Measurements from ENCODE around the gene PCGF1. TPM values are rescaled to one million over a fixed set of nuclear protein-coding genes. Genes with fewer than 3 reads are reported as not detected.

PCGF1 gene
- total and polyA plus RNA-seq, 9 of the 15 experiments (the other 6 are each of a cell fraction or from before 2014, with no cell fraction given), result 20.3 to 45.7 (median 29.3) TPM

DNA sequence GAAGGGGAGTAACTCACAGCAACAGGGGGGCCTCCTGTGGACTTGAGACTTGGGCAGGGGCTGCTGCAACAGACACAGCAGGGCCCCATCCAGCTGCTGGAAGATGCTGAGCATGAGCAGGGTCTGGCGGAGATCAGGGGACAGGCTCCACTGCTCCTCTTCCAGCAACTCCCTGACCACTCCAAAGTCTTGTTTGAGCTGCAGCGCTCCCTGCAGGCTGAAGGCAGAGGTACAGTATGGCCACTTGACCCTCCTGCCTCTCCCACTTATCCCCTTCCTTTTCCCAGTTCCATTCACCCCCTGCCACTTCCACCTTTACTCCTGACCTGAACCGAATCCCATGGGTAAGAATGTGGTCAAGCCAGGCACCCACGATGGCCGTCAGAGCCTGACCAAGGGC is 32.6 kb downstream of the PCGF1 start (continued):
- TF ChIP-seq, protein P1, sequence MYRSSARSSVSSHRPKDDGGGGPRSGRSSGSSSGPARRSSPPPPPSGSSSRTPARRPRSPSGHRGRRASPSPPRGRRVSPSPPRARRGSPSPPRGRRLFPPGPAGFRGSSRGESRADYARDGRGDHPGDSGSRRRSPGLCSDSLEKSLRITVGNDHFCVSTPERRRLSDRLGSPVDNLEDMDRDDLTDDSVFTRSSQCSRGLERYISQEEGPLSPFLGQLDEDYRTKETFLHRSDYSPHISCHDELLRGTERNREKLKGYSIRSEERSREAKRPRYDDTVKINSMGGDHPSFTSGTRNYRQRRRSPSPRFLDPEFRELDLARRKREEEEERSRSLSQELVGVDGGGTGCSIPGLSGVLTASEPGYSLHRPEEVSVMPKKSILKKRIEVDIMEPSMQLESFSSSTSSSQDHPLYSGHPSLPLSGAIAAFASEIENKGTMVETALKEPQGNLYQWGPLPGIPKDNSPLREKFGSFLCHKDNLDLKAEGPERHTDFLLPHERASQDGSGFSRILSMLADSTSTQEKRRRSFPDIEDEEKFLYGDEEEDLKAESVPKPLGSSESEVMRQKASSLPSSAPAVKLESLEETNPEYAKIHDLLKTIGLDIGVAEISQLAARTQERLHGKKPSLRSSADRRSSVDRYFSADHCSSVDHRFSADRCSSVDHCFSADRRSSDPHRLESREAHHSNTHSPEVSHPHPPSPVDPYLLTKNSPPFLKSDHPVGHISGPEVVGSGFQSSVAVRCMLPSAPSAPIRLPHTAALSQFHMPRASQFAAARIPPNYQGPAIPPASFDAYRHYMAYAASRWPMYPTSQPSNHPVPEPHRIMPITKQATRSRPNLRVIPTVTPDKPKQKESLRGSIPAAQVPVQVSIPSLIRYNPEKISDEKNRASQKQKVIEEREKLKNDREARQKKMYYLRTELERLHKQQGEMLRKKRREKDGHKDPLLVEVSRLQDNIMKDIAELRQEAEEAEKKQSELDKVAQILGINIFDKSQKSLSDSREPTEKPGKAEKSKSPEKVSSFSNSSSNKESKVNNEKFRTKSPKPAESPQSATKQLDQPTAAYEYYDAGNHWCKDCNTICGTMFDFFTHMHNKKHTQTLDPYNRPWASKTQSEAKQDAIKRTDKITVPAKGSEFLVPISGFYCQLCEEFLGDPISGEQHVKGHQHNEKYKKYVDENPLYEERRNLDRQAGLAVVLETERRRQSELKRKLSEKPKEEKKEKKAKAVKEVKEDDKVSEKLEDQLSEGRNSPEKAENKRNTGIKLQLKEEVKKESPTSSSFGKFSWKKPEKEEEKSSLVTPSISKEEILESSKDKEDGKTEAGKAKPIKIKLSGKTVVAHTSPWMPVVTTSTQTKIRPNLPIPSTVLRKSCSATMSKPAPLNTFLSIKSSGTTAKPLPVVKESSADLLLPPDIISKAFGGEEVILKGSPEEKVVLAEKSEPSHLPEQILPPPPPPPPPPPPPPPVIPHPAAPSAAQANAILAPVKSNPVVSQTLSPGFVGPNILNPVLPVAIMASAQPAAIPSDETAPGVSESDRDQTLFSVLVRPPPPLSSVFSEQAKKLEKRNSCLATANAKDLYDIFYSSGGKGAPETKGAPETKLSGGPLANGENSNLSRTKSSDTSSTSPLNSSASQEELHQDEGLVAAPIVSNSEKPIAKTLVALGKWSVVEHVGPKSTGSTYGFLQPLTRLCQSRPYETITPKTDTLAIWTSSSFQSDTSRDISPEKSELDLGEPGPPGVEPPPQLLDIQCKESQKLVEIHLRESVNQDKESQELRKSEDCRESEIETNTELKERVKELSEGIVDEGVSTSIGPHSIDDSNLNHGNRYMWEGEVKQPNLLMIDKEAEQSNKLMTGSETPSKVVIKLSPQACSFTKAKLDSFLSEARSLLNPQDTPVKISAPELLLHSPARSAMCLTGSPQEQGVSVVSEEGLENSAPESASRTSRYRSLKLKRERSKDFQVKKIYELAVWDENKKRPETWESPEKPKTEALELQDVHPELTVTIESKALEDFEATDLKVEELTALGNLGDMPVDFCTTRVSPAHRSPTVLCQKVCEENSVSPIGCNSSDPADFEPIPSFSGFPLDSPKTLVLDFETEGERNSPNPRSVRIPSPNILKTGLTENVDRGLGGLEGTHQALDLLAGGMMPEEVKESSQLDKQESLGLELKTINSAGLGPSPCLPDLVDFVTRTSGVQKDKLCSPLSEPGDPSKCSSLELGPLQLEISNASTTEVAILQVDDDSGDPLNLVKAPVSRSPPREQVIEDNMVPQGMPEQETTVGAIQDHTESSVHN (IDR thresholded peaks at IDR 0.05; ENCODE audit: borderline replicate concordance in 1 of 2, low read depth in 1 of 2), result no peak
- no peak for TF ChIP-seq CBX5 (IDR thresholded peaks at IDR 0.05; ENCODE audit: borderline replicate concordance, low read depth)
- TF ChIP-seq RHOXF2B (CRISPR knock-in tag; conservative IDR thresholded peaks at IDR 0.05), result no peak
- TF ChIP-seq TOE1 (IDR thresholded peaks at IDR 0.05; ENCODE audit: borderline replicate concordance), result no peak
- TF ChIP-seq TOE1 (CRISPR knock-in tag; IDR thresholded peaks at IDR 0.05; ENCODE audit: borderline replicate concordance, low read depth), result no peak
- TF ChIP-seq, protein P2, sequence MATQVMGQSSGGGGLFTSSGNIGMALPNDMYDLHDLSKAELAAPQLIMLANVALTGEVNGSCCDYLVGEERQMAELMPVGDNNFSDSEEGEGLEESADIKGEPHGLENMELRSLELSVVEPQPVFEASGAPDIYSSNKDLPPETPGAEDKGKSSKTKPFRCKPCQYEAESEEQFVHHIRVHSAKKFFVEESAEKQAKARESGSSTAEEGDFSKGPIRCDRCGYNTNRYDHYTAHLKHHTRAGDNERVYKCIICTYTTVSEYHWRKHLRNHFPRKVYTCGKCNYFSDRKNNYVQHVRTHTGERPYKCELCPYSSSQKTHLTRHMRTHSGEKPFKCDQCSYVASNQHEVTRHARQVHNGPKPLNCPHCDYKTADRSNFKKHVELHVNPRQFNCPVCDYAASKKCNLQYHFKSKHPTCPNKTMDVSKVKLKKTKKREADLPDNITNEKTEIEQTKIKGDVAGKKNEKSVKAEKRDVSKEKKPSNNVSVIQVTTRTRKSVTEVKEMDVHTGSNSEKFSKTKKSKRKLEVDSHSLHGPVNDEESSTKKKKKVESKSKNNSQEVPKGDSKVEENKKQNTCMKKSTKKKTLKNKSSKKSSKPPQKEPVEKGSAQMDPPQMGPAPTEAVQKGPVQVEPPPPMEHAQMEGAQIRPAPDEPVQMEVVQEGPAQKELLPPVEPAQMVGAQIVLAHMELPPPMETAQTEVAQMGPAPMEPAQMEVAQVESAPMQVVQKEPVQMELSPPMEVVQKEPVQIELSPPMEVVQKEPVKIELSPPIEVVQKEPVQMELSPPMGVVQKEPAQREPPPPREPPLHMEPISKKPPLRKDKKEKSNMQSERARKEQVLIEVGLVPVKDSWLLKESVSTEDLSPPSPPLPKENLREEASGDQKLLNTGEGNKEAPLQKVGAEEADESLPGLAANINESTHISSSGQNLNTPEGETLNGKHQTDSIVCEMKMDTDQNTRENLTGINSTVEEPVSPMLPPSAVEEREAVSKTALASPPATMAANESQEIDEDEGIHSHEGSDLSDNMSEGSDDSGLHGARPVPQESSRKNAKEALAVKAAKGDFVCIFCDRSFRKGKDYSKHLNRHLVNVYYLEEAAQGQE (IDR thresholded peaks at IDR 0.05; ENCODE audit: borderline replicate concordance), result 0 out of 2 replicates have a peak, but pooled peaks have one; percentile 12
- TF ChIP-seq, protein P2 (CRISPR knock-in tag; IDR thresholded peaks at IDR 0.05; ENCODE audit: low read depth), result no peak

Measured in K562 (cell line).